ENCODE results near the gene LONRF2.

The LONRF2 gene

DNA sequence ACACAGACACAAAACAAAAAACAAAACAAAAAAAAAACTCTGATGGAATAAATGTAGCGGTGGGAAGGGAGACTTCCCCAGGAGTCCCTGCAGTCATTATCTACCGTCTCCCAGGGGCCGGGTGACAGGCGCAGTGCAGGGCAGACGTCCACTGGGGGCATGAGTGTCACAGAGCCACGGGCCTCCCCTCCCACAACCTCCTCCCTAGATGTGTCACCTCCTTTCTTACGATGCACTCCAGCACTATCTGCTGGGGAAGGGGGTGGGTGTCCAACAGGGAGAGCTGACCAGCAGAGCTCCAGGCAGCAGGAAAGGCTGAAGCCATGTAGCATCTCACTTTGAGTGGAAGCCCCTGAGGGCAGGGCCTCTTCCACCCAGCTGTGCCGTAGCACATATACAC lies 84.5 kb downstream of the LONRF2 start:
- DNase-seq = no peak

GRCh38 chr2:100237163-100237562 lies 85.1 kb downstream of the LONRF2 start:
- no peak for DNase-seq

DNA sequence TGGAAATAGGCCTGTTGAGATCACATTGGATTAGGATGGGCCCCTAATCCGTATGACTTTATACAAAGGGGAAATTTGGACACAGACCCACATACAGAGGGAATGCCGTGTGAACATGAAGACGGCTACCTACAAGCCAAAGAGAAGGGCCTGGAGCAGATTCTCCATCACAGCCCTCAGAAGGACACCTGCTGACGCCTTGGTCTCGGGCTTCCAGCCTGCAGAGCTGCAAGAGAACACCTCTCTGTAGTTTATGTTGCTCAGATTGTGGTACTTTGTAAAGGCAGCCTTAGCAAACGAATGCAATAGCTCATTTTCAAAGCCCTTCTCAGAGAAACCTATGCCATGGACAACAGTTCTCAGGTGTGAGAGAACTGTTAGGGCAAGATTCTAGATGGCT lies 86.1 kb downstream of the LONRF2 start:
- DNase-seq = no peak

- no peak for DNase-seq
These were observed 86.7 kb downstream of the LONRF2 start for GRCh38 chr2:100235581-100235980.

DNA sequence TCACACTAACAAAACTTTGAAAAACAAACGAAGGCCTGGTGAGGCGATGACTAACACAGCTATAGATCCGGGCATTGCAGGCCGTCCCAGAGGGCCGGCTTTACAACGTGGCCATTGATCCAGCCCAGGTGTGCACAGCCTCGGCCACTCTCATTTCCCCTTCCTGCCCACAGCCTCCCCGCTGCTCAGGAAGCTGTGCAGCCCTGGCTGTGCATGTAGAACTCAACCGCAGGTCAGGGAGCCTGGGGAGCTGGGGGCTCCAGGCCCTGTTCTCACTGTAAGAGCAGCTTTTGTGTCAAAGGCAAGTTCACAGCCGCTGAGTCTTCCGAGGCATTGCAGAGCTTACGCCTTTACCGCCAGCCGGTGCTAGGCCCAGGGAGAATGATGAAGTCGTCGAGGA lies 87.2 kb downstream of the LONRF2 start:
- no peak for DNase-seq

- DNase-seq = no peak
These were observed 88.2 kb downstream of the LONRF2 start for GRCh38 chr2:100234141-100234540.

DNA sequence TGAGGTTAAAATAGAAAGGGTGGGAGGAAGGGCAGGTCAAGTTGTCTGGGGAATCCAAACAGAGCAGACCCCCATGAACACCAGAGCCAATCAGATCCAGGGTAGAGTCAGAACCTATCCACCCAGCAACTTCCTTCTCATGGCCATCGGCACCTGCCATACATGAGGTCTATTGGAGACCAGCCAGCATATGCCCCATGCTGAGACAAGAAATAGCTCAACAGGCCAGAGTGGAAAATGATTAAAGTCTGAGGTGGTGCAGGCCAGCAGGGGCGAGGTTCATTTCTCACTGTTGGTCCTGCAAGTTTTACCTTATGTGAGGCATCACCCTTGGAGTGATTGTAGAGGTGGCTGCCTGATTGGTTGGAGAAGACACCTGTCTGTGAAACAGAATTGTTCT lies 89.2 kb downstream of the LONRF2 start:
- no peak for DNase-seq

DNA sequence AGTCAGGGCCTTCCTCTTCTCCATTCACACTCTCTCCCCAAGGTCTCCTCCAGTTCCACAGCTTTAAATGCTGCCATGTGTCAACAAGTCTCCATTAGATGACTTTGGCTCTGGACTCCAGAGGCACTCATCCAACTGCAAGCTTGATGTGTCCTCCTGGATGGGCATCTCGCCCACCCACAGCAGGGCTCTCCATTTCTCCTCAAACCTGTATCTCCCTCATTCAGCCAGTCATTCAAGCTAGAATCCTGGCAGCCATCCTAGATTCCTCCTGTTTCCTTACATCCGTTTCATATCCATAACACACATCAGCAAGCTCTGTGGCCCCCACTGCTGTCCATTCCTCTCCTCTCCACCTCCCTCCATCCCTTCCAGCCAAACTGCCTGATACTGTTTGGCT lies 91.5 kb downstream of the LONRF2 start:
- DNase-seq = no peak

DNA sequence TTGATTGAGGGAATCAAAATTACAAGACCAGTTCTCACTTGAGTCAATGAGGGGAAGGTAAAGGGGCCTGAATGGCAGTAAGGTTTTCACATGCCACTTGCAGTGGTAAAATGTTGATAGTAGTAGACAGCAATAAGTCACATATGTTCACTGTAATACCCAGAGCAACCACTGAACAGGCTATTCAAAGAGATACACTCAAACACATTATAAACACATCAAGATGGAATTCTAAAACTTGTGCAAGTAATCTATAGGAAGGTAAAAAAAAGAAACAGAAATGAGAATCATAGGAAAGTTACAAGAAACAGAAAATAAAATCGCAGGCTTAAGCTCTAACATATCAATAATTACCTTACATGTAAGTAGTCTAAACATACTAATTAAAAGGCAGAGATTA lies 93.3 kb downstream of the LONRF2 start:
- no peak for DNase-seq

- no peak for DNase-seq
These were observed 93.9 kb downstream of the LONRF2 start for GRCh38 chr2:100228415-100228814.

- no peak for DNase-seq
These were observed 97.2 kb downstream of the LONRF2 start for GRCh38 chr2:100224988-100225710.

DNA sequence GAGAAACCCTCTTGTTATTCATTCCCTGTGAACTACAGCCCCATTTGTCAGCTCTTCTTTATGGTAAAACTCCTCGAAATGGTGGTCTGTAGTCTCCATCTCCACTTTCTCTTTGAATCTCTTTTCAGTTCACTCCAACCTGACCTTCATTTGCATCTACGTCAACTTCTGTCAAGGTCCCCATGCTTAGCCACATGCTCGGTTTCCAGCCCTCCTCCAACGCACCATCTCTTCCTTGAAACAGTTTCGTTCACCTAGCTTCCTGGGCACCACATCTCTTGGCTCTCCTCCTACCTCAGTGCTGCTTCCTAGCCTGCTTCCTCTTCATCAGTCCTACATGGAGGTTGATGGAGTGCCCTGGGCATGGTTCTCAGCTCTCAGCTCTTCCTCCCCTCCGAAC lies 98.8 kb downstream of the LONRF2 start:
- no peak for DNase-seq
